OCI-LY1 (cell line): ENCODE results near the gene PRKG1.

Experiments used
- H2AFZ ChIP-seq: fragments of 200-600 bp; sonication (generic), shearing (Covaris generic); 2 replicates; pipeline ENCODE4 v1.6.0; 2014; ENCODE audit warnings: antibody characterized with exemption, mild to moderate bottlenecking, low read length
- H3F3A ChIP-seq: fragments of 200-600 bp; sonication (generic), shearing (Covaris generic); 2 replicates; pipeline ENCODE4 v1.6.0; 2014; ENCODE audit warnings: mild to moderate bottlenecking, antibody characterized with exemption, low read length, moderate library complexity; ENCODE audit not compliant: insufficient read depth
- H3K27ac ChIP-seq: fragments of 200-600 bp; sonication (generic); 2 replicates; pipeline ENCODE4 v1.5.1; 2014; ENCODE audit warnings: low read length, mixed run types, mild to moderate bottlenecking, low read depth; ENCODE audit not compliant: poor library complexity, severe bottlenecking
- H3K27me3 ChIP-seq: fragments of 200-600 bp; sonication (generic); 2 replicates; pipeline ENCODE4 v1.6.0; 2014; ENCODE audit warnings: antibody characterized with exemption, mild to moderate bottlenecking, low read length, moderate library complexity; ENCODE audit not compliant: insufficient read depth
- H3K36me3 ChIP-seq: fragments of 200-600 bp; sonication (generic); 2 replicates; pipeline ENCODE4 v1.6.1; 2014; ENCODE audit warnings: mild to moderate bottlenecking, antibody characterized with exemption, low read length, moderate library complexity, mixed read lengths; ENCODE audit not compliant: insufficient read depth
- H3K4me1 ChIP-seq: fragments of 200-600 bp; sonication (generic); 2 replicates; pipeline ENCODE4 v1.5.1; 2014; ENCODE audit warnings: mild to moderate bottlenecking, low read length, moderate library complexity; ENCODE audit not compliant: insufficient read depth, severe bottlenecking
- H3K4me2 ChIP-seq: fragments of 200-600 bp; sonication (generic), shearing (Covaris generic); 2 replicates; pipeline ENCODE4 v1.6.1; 2014; ENCODE audit warnings: low read length
- H3K4me3 ChIP-seq: fragments of 200-600 bp; sonication (generic); 2 replicates; pipeline ENCODE4 v1.5.1; 2014; ENCODE audit warnings: low read length, low read depth, mild to moderate bottlenecking, mixed read lengths; ENCODE audit not compliant: poor library complexity, severe bottlenecking
- H3K79me2 ChIP-seq: fragments of 200-600 bp; shearing (Covaris generic); 2 replicates; pipeline ENCODE4 v1.6.1; 2016; ENCODE audit warnings: mixed run types, low read length, mixed read lengths; ENCODE audit not compliant: insufficient read depth
- H3K9ac ChIP-seq: fragments of 200-600 bp; sonication (generic), shearing (Covaris generic); 2 replicates; pipeline ENCODE4 v1.6.1; 2014; ENCODE audit warnings: mild to moderate bottlenecking, low read length, mixed read lengths
- H3K9me2 ChIP-seq: fragments of 200-600 bp; sonication (generic), shearing (Covaris generic); 2 replicates; pipeline ENCODE4 v1.6.1; 2014; ENCODE audit warnings: low read depth, mild to moderate bottlenecking, low read length, mixed read lengths
- H3K9me3 ChIP-seq: fragments of 200-600 bp; shearing (Covaris generic); 2 replicates; pipeline ENCODE4 v1.6.1; 2014; ENCODE audit warnings: low read length, mixed read lengths
- H4K20me1 ChIP-seq: fragments of 200-600 bp; sonication (generic), shearing (Covaris generic); 2 replicates; pipeline ENCODE4 v1.6.0; 2016; ENCODE audit warnings: mild to moderate bottlenecking, low read length; ENCODE audit not compliant: insufficient read depth
- EZH2 ChIP-seq: fragments of 200-600 bp; sonication (generic), shearing (Covaris generic); IDR thresholded peaks from 2 replicates; pipeline ENCODE4 v1.8.0; 2017; ENCODE audit warnings: borderline replicate concordance, mixed run types, mild to moderate bottlenecking, antibody characterized with exemption, low read length, moderate library complexity, mixed read lengths
- TF ChIP-seq, protein P1 (sequence below): fragments of 200-600 bp; sonication (generic), shearing (Covaris generic); IDR thresholded peaks from 2 replicates; pipeline ENCODE4 v1.5.1; 2017; ENCODE audit warnings: mild to moderate bottlenecking, antibody characterized with exemption, low read length, moderate library complexity, mixed read lengths

PRKG1 gene

DNA sequence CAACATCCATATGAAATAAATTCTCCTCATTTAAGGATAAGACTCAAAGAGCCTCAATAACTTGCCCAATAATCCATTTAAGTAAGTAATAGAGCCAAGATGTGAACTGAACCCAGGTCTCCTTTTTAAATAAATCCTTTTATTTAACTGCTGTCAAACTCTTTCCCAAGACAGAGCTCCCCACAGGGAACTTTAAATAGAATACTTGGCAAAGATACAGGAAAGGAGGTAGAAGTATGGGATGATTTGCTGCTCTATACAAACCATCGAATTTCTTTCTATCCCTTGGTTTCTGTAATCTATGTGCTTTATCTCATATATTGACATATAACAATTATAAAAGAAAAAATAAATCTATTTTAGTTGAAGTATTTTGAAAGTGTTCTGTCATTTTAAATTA lies 329.2 kb downstream of the PRKG1 start:
- Histone ChIP-seq H3K79me2 (no peaks in the 10 kb centered on the region), H3K9ac (no peak overlapping the region), H3K27ac (no peak overlapping the region), H3K4me3 (no peak overlapping the region), H3F3A (no peaks in the 10 kb centered on the region), H3K4me2 (no peak overlapping the region), H3K9me2 (no peaks in the 10 kb centered on the region), H4K20me1 (no peaks in the 10 kb centered on the region), H3K9me3 (no peaks in the 10 kb centered on the region), H3K4me1 (no peaks in the 10 kb centered on the region), H3K27me3 (no peaks in the 10 kb centered on the region), H2AFZ (no peak overlapping the region), H3K36me3 (no peaks in the 10 kb centered on the region)
- TF ChIP-seq, protein P1, sequence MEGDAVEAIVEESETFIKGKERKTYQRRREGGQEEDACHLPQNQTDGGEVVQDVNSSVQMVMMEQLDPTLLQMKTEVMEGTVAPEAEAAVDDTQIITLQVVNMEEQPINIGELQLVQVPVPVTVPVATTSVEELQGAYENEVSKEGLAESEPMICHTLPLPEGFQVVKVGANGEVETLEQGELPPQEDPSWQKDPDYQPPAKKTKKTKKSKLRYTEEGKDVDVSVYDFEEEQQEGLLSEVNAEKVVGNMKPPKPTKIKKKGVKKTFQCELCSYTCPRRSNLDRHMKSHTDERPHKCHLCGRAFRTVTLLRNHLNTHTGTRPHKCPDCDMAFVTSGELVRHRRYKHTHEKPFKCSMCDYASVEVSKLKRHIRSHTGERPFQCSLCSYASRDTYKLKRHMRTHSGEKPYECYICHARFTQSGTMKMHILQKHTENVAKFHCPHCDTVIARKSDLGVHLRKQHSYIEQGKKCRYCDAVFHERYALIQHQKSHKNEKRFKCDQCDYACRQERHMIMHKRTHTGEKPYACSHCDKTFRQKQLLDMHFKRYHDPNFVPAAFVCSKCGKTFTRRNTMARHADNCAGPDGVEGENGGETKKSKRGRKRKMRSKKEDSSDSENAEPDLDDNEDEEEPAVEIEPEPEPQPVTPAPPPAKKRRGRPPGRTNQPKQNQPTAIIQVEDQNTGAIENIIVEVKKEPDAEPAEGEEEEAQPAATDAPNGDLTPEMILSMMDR: no peak
- no peak for TF ChIP-seq EZH2

DNA sequence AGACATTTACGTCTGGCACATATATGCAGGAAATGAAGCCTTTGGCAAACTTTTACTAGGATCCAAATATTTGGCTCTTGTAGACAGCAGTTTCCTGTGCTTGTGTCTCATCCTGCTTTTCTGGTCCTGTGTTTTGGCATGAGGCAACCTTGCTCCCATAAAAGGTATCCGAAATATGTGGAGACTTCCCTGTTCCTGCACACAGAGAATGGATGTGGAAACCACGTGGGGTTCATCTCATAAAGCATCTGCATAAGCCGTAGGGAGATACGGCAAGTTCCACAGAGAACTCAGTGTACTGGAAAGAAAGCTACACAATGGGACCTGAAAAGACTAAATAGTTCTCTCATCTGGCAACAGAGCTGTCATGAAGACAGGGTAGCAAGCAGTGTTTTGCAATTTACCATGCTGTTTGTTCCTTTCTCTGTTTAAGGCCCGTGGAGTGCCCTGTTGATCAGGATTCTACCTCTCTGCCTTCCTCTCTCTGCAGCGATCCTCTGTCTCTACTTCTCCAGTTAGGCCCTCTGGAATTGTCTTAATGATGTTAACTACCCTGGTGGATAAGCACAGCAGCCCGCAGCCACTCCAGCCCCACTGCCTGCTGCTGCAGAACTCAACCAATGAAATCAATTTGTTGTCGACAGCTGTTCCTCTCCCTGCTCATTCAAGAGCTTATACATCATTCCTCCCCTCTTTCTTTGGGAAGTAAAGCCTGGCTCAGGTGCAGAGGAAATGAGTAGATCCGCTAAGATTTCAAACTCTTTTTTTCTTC lies 331.5 kb downstream of the PRKG1 start:
- Histone ChIP-seq H3K9ac (no peak overlapping the region), H3K36me3 (no peaks in the 10 kb centered on the region), H3K9me3 (no peaks in the 10 kb centered on the region), H2AFZ (no peak overlapping the region), H3K27me3 (no peaks in the 10 kb centered on the region), H3F3A (no peaks in the 10 kb centered on the region), H3K4me1 (no peaks in the 10 kb centered on the region), H3K9me2 (no peaks in the 10 kb centered on the region), H3K79me2 (no peaks in the 10 kb centered on the region), H4K20me1 (no peaks in the 10 kb centered on the region), H3K4me3 (no peak overlapping the region), H3K27ac (no peak overlapping the region), H3K4me2 (no peak overlapping the region)
- TF ChIP-seq, protein P1: no peak
- no peak for TF ChIP-seq EZH2

DNA sequence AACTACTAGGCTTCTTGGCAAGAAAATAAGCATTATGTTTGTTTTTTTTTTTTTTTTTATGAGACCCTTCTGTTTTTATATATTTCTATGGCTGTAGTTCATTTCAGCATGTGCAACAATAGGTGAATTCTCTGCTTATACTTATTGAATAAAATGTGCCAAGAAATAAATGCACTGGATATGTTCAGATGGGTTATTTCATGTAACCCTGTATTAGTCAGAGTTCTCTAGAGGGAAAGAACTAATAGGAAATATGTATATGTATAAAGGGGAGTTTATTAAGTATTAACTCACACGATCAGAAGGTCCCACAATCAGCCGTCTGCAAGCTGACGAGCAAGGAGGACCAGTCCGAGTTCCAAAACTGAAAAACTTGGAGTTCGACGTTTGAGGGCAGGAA lies 332.3 kb downstream of the PRKG1 start:
- Histone ChIP-seq H3K36me3 (no peaks in the 10 kb centered on the region), H3K9me2 (no peaks in the 10 kb centered on the region), H3K79me2 (no peaks in the 10 kb centered on the region), H3K27me3 (no peaks in the 10 kb centered on the region), H3K9me3 (no peaks in the 10 kb centered on the region), H4K20me1 (no peaks in the 10 kb centered on the region), H3K4me1 (no peaks in the 10 kb centered on the region), H3K4me2 (no peak overlapping the region), H3K9ac (no peak overlapping the region), H3K4me3 (no peak overlapping the region), H3F3A (no peaks in the 10 kb centered on the region), H2AFZ (no peak overlapping the region), H3K27ac (no peak overlapping the region)
- no peak for TF ChIP-seq EZH2
- TF ChIP-seq, protein P1: no peak
